HG03442 (cell line): ENCODE data around the gene FOXN3.
"Not testable (repeated sequence)": the region's sequence is repeated elsewhere in the genome, so short reads cannot be mapped to it uniquely, and the experiment has no call there.

Experiments used
- ATAC-seq: cut with Tn5 transposase; IDR thresholded peaks from one replicate; pipeline ENCODE4 v1.9.1; 2021; ENCODE audit warnings: mild to moderate bottlenecking, moderate library complexity; ENCODE audit not compliant: unreplicated experiment

FOXN3 gene

DNA sequence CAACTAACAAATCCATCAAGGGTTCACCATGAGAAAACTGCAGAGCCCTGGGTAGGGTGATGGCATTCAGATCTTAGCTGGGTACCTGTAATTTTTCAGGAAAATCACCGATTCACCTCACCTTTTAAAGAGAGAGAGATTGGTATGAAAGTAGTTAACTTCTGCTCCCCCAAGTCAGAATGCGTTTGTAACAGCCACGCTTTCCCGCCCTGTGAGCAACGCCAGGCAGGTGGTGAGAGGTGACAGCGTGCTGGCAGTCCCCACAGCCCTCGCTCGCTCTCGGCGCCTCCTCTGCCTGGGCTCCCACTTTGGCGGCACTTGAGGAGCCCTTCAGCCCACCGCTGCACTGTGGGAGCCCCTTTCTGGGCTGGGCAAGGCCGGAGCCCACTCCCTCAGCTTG lies 305.8 kb downstream of the FOXN3 start:
- ATAC-seq, result not testable (repeated sequence)

GRCh38 chr14:89110110-89110509 lies 306.9 kb downstream of the FOXN3 start:
- no peak for ATAC-seq

- no peak for ATAC-seq
These were observed 308.4 kb downstream of the FOXN3 start for GRCh38 chr14:89108608-89109007.

GRCh38 chr14:89107626-89108025 lies 309.4 kb downstream of the FOXN3 start:
- no peak for ATAC-seq
